ELR (cell line): Measurements from ENCODE around the gene ADORA2A.

ENCODE experiments used
- DNase-seq: peaks from one replicate; pipeline ENCODE4 v3.0.0-alpha.2; 2015; ENCODE audit warnings: low read depth

Gene ADORA2A

GRCh38 chr22:24453853-24454252, 26.5 kb downstream of the ADORA2A start:
- no peak for DNase-seq

- DNase-seq: no peak
These were observed 27.6 kb downstream of the ADORA2A start for GRCh38 chr22:24455039-24455438.

GRCh38 chr22:24455751-24456426, 28.5 kb downstream of the ADORA2A start:
- DNase-seq: no peak

GRCh38 chr22:24457894-24458420, 30.6 kb downstream of the ADORA2A start:
- no peak for DNase-seq

GRCh38 chr22:24459911-24460310, 32.5 kb downstream of the ADORA2A start:
- no peak for DNase-seq

- no peak for DNase-seq
These were observed 33.2 kb downstream of the ADORA2A start for GRCh38 chr22:24460418-24461089.

GRCh38 chr22:24463071-24463760, 35.8 kb downstream of the ADORA2A start:
- DNase-seq: no peak

- peak; percentile 67 for DNase-seq
These were observed 38.2 kb downstream of the ADORA2A start for GRCh38 chr22:24465566-24465965.

- DNase-seq: no peak
These were observed 38.6 kb downstream of the ADORA2A start for GRCh38 chr22:24465975-24466374.

- peak; percentile 51 for DNase-seq
These were observed 39.4 kb downstream of the ADORA2A start for GRCh38 chr22:24466716-24467328.

- DNase-seq: no peak
These were observed 39.9 kb downstream of the ADORA2A start for GRCh38 chr22:24467340-24467739.

- no peak for DNase-seq
These were observed 44.2 kb downstream of the ADORA2A start for GRCh38 chr22:24471570-24471969.

- no peak for DNase-seq
These were observed 45.9 kb downstream of the ADORA2A start for GRCh38 chr22:24473284-24473683.

GRCh38 chr22:24474221-24474620, 46.8 kb downstream of the ADORA2A start:
- peak; percentile 95 for DNase-seq

GRCh38 chr22:24474649-24475255, 47.4 kb downstream of the ADORA2A start:
- peak; percentile 45 for DNase-seq

GRCh38 chr22:24481641-24482040, 54.2 kb downstream of the ADORA2A start:
- no peak for DNase-seq

GRCh38 chr22:24482575-24482974, 55.2 kb downstream of the ADORA2A start:
- DNase-seq: peak; percentile 80

GRCh38 chr22:24482998-24483397, 55.6 kb downstream of the ADORA2A start:
- DNase-seq: no peak

- DNase-seq: no peak
These were observed 56.7 kb downstream of the ADORA2A start for GRCh38 chr22:24483976-24484545.

GRCh38 chr22:24485170-24485569, 57.8 kb downstream of the ADORA2A start:
- no peak for DNase-seq

GRCh38 chr22:24485608-24486007, 58.2 kb downstream of the ADORA2A start:
- DNase-seq: peak; percentile 34

- peak; percentile 90 for DNase-seq
These were observed 59.1 kb downstream of the ADORA2A start for GRCh38 chr22:24486501-24486921.
